ENCODE data around the gene UBTD2.
A peak's percentile ranks its signal among the peaks of the same experiment; 100 is the strongest.

DNA sequence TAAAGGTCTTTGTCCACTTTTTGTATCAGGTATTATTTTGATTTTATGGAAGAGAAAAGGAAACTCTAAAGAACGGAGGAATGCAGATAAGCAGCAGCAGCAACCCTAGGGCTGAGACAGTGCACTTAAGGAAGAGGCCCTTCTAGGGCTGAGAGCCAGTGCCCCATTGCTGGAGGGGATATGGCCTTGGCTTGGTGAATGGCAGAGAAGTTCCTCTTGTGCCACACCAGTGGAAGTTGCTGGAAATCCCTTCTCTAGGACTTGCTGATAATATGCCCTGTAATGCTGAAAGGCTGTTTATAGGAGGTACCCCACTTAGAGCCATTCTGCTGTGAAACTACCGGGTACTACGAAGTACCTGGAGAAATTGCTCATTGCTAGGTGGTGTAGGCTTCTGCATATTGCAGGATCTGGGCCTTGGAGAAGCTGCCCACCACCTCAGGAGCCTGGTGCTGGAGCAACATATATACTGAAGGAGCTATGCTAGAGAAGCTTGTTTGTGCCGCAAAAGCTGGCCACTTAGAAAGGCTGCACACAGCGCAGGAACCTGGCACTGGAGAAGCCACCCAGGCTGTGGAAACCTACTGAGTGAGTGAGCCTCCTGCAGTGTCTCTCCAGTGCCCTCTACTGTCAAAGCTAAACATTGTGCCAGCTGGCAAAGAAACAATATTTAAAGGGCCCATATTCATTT lies 9.6 kb upstream of the UBTD2 start:
- TF ChIP-seq, protein P1, sequence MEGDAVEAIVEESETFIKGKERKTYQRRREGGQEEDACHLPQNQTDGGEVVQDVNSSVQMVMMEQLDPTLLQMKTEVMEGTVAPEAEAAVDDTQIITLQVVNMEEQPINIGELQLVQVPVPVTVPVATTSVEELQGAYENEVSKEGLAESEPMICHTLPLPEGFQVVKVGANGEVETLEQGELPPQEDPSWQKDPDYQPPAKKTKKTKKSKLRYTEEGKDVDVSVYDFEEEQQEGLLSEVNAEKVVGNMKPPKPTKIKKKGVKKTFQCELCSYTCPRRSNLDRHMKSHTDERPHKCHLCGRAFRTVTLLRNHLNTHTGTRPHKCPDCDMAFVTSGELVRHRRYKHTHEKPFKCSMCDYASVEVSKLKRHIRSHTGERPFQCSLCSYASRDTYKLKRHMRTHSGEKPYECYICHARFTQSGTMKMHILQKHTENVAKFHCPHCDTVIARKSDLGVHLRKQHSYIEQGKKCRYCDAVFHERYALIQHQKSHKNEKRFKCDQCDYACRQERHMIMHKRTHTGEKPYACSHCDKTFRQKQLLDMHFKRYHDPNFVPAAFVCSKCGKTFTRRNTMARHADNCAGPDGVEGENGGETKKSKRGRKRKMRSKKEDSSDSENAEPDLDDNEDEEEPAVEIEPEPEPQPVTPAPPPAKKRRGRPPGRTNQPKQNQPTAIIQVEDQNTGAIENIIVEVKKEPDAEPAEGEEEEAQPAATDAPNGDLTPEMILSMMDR (IDR thresholded peaks at IDR 0.05; ENCODE audit: low read length) = peak; percentile 89
- TF ChIP-seq EZH2 (optimal IDR thresholded peaks at IDR 0.05; ENCODE audit: low read depth, low read length) (no peak), EZH2phosphoT487 (IDR thresholded peaks at IDR 0.05; ENCODE audit: low read length) (no peak)

Data from MM.1S (cell line).